AG09309 (cell line): ENCODE results near the gene GJD4.
A peak's percentile ranks its signal among the peaks of the same experiment; 100 is the strongest.

Experiments used
- DNase-seq: peaks from one replicate; pipeline ENCODE4 v3.0.0-alpha.2; 2010; ENCODE audit warnings: low read depth
- H3K4me3 ChIP-seq: 2 replicates; pipeline ENCODE4 v1.5.1; 2011; ENCODE audit warnings: mild to moderate bottlenecking, low read depth, low read length, moderate library complexity; ENCODE audit not compliant: control insufficient read depth
- TF ChIP-seq, protein P1 (sequence below): IDR thresholded peaks from 2 replicates; pipeline ENCODE4 v1.5.1; 2011; ENCODE audit warnings: mild to moderate bottlenecking, low read depth, low read length, inconsistent platforms; ENCODE audit not compliant: insufficient read depth, control insufficient read depth; ENCODE audit errors: missing control alignments

Gene GJD4

GRCh38 chr10:35638101-35638500, 33.0 kb downstream of the GJD4 start:
- TF ChIP-seq, protein P1, sequence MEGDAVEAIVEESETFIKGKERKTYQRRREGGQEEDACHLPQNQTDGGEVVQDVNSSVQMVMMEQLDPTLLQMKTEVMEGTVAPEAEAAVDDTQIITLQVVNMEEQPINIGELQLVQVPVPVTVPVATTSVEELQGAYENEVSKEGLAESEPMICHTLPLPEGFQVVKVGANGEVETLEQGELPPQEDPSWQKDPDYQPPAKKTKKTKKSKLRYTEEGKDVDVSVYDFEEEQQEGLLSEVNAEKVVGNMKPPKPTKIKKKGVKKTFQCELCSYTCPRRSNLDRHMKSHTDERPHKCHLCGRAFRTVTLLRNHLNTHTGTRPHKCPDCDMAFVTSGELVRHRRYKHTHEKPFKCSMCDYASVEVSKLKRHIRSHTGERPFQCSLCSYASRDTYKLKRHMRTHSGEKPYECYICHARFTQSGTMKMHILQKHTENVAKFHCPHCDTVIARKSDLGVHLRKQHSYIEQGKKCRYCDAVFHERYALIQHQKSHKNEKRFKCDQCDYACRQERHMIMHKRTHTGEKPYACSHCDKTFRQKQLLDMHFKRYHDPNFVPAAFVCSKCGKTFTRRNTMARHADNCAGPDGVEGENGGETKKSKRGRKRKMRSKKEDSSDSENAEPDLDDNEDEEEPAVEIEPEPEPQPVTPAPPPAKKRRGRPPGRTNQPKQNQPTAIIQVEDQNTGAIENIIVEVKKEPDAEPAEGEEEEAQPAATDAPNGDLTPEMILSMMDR, result no peak
- no peak overlapping the region for H3K4me3 ChIP-seq
- no peak for DNase-seq

DNA sequence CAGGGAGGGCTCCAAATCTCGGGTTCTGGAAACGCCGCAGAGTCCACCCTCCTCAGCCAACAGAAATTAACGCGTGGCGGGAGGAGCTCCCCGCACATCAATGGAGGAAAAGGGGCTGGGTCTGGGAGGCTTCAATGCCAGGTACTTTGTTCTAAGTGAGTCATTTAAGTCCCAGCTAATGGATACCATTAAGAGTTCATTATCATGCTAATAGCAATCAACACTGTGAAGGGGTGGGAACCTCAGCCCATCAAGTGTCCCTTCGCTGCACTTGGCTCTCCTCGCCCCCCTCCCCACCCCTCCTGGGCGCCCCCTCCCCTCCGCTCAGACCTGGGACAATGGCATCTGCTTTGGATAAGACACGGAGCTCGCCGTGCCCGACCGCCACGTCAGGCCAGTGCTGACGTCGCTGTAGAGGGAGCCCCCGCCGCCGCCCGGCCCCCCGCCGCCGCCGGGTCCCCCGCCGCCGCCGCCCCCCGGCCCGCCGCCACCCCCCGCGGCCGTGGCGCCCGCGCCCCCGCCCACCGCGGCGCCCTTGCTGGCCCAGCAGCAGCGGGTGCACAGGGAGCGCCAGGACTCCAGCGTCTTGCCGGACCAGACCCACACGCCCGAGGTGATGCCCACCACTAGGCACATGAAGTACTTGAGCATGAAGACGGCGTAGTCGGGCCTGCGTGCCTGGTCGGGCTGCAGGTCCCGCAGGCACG, 34.0 kb downstream of the GJD4 start:
- no peak for DNase-seq
- TF ChIP-seq, protein P1, result no peak
- peak overlapping the region; percentile 72 for H3K4me3 ChIP-seq

DNA sequence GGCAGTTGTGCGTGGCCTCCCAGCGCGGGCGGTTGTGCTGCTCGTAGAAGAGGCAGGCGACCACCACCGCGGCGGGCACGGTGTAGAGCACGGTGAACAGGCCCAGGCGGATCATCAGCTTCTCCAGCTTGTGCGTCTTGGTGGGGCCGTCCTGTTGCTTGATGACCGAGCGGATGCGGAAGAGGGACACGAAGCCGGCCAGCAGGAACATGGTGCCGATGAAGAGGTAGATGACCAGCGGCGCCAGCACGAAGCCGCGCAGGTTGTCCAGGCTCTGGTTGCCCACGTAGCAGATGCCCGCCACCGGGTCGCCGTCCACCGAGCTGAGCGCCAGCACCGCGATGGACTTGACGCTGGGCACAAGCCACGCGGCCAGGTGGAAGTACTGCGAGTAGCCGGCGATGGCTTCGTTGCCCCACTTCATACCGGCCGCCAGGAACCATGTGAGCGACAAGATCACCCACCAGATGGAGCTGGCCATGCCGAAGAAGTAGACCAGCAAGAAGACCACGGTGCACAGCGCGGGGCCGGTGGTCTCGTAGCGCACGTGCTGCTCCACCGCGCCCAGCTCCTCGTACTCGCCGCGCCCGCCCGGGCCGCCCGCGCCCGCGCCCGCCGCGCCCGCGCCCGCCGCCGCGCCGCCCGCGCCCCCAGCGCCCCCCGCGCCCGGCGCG, 34.7 kb downstream of the GJD4 start:
- no peak for DNase-seq
- H3K4me3 ChIP-seq, result peak overlapping the region; percentile 72

GRCh38 chr10:35640474-35640873, 35.3 kb downstream of the GJD4 start:
- peak overlapping the region; percentile 72 for H3K4me3 ChIP-seq
- TF ChIP-seq, protein P1, result peak; percentile 37
- DNase-seq, result no peak

More for the DNA sequence above, 34.7 kb downstream of the GJD4 start:
- TF ChIP-seq, protein P1, result peak; percentile 29

GRCh38 chr10:35640951-35641675, 36.0 kb downstream of the GJD4 start:
- peak overlapping the region; percentile 54 for H3K4me3 ChIP-seq
- peak; percentile 67 for DNase-seq
- TF ChIP-seq, protein P1, result no peak

DNA sequence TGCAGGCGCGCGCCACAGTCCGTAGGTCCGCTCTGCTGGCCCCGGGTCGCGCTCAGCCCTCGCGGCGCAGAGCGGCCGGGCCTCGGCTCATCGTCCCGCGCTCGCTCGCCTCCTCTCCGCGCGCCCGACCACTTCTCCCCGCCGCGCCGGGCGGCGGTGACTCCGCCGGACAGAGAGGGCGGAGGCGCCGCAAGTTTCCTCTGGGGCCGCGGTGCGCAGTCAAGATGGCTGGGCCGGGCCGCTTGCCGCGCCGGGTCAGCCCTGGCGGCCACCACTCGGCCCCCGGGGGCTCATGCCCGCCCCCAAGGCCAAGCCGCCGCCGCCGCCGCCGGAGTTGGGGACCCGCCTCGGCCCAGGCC, 36.5 kb downstream of the GJD4 start:
- TF ChIP-seq, protein P1, result no peak
- peak overlapping the region; percentile 54 for H3K4me3 ChIP-seq
- no peak for DNase-seq
